Bronchial epithelial cell (primary cell): ENCODE measurements around the gene SLX9. TPM values are rescaled to one million over a fixed set of nuclear protein-coding genes. Genes with fewer than 3 reads are reported as not detected.

Experiments used
- DNase-seq: peaks from one replicate; pipeline ENCODE4 v3.0.0-alpha.2; 2010; ENCODE audit warnings: low read depth
- FAIRE-seq: peaks from 2 replicates; lab custom pipeline; 2011; peaks lifted over from hg19 to GRCh38; lab: Jason Lieb, UNC
- H3K27me3 ChIP-seq: 2 replicates; pipeline ENCODE4 v1.5.1; 2011; ENCODE audit warnings: low read length; ENCODE audit not compliant: control insufficient read depth, insufficient read depth
- H3K36me3 ChIP-seq: 2 replicates; pipeline ENCODE4 v1.5.1; 2011; ENCODE audit warnings: low read length; ENCODE audit not compliant: control insufficient read depth, insufficient read depth
- H3K4me3 ChIP-seq: 2 replicates; pipeline ENCODE4 v1.5.1; 2011; ENCODE audit warnings: mild to moderate bottlenecking, low read depth, low read length, control low read depth
- CTCF ChIP-seq: IDR thresholded peaks from 2 replicates; pipeline ENCODE4 v1.5.1; 2011; ENCODE audit warnings: mild to moderate bottlenecking, moderate library complexity, low read length, control low read depth, inconsistent platforms; ENCODE audit not compliant: insufficient read depth, severe bottlenecking
- total RNA-seq: library from RNA; depleted of rRNA; stranded (reverse); fragments of >200 nt; gene quantifications from 2 replicates; pipeline ENCODE4 v1.2.1, GENCODE V29; 2014

The SLX9 gene
- total RNA-seq, 1 donor from 2014 or later = 34.0 TPM

- TF ChIP-seq CTCF = no peak
- H3K4me3 ChIP-seq = no peak overlapping the region
- DNase-seq (no peak), FAIRE-seq (no peak)
- H3K36me3 ChIP-seq = no peaks in the 10 kb centered on the region
- H3K27me3 ChIP-seq = no peaks in the 10 kb centered on the region
Observed at GRCh38 chr21:45013260-45013841, 73.5 kb downstream of the SLX9 start.

- no peaks in the 10 kb centered on the region for H3K27me3 ChIP-seq
- TF ChIP-seq CTCF = no peak
- no peak overlapping the region for H3K4me3 ChIP-seq
- FAIRE-seq = no peak
- no peaks in the 10 kb centered on the region for H3K36me3 ChIP-seq
- no peak for DNase-seq
Observed at GRCh38 chr21:45014747-45015468, 75.1 kb downstream of the SLX9 start.

- no peak for TF ChIP-seq CTCF
- Histone ChIP-seq H3K4me3 (no peak overlapping the region), H3K27me3 (no peaks in the 10 kb centered on the region), H3K36me3 (no peaks in the 10 kb centered on the region)
- no peak for FAIRE-seq
- no peak for DNase-seq
Observed at GRCh38 chr21:45015469-45015860, 75.6 kb downstream of the SLX9 start.

GRCh38 chr21:45016031-45016405, 76.2 kb downstream of the SLX9 start:
- no peak for DNase-seq
- H3K27me3 ChIP-seq = no peaks in the 10 kb centered on the region

GRCh38 chr21:45016406-45017038, 76.7 kb downstream of the SLX9 start:
- DNase-seq (no peak), FAIRE-seq (no peak)
- Histone ChIP-seq H3K27me3 (no peaks in the 10 kb centered on the region), H3K36me3 (no peaks in the 10 kb centered on the region), H3K4me3 (no peak overlapping the region)
- TF ChIP-seq CTCF = no peak

More at GRCh38 chr21:45016031-45016405, 76.2 kb downstream of the SLX9 start:
- no peaks in the 10 kb centered on the region for H3K36me3 ChIP-seq
- no peak for TF ChIP-seq CTCF
- FAIRE-seq = no peak
- H3K4me3 ChIP-seq = no peak overlapping the region
